Measurements from ENCODE around the gene DNAAF6. TPM values are rescaled to one million over a fixed set of nuclear protein-coding genes. Genes with fewer than 3 reads are reported as not detected.
"Not testable (repeated sequence)": the region's sequence is repeated elsewhere in the genome, so short reads cannot be mapped to it uniquely, and the experiment has no call there.

Gene DNAAF6
- not detected for total RNA-seq

DNA sequence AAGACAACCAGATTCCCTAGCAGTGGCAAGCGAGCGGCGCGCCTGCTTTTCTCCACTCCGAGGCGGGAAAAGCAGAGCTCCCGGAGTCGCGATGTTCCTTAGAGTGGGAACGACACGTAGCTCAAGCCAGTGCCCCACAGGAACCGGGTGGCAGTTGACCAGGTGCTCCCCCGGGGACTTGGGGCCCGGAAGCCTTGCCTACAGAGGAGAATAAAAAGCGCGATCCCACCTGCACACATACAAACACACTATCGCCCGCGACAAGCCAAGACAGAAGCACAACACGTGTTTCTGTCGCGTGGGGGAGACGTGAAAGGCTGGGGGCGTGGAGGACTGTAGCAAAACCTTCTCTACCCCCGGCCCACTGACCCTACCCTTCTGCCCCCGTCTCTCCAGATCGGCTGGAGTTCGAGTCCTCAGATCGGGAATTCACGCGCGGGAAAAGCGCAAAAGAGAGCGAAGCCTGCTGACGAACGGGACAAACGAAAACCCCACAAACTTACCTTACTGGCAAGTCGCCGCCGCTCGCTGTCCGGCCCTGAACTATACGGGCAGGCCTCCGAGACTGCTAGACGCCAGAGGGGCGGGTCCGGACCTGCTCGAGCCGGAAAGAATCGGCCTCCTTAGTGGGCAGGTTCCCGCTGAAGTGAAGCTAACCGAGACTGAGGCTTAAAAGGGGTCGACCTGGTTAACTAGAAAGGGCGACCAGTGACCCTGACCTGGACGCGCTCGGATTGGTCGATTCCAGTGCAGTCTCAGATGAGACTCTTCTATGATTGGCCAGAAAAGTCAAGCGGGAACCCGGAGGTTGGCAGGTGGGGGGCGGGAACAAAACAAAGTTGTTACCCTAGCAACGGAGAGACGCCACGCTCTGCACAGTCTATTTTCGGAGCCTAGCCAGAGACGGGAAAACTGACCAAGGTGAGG is at the start of gene DNAAF6, which contains the start of gene NUP62CL:
TSS of gene DNAAF6 (plus strand) at position 842 of the 927 bp plus-strand sequence. CDS start 6,265 bp downstream, outside the sequence.
TSS of gene NUP62CL (minus strand) at position 664 of the 927 bp plus-strand sequence. CDS start 31,287 bp downstream, outside the sequence.
- ATAC-seq (ENCODE audit: insufficient number of reproducible peaks, low FRiP score, low read depth) (no peak), DNase-seq (ENCODE audit: low spot score) (peak; percentile 1)
- no peak within 1 kb of the TSS for H3K27ac ChIP-seq
- H3K4me1 ChIP-seq (ENCODE audit: control insufficient read depth in 1 of 2, low read depth in 2 of 2): no peaks in the 10 kb centered on the region
- no peaks in the 10 kb centered on the region for H3K36me3 ChIP-seq
- no peaks in the 10 kb centered on the region for H3K9me3 ChIP-seq
- no peaks in the 10 kb centered on the region for H3K27me3 ChIP-seq (replicated peaks; ENCODE audit: insufficient read depth)
- H3K4me3 ChIP-seq: peak within 1 kb of the TSS; percentile 70
- TF ChIP-seq, protein P1, sequence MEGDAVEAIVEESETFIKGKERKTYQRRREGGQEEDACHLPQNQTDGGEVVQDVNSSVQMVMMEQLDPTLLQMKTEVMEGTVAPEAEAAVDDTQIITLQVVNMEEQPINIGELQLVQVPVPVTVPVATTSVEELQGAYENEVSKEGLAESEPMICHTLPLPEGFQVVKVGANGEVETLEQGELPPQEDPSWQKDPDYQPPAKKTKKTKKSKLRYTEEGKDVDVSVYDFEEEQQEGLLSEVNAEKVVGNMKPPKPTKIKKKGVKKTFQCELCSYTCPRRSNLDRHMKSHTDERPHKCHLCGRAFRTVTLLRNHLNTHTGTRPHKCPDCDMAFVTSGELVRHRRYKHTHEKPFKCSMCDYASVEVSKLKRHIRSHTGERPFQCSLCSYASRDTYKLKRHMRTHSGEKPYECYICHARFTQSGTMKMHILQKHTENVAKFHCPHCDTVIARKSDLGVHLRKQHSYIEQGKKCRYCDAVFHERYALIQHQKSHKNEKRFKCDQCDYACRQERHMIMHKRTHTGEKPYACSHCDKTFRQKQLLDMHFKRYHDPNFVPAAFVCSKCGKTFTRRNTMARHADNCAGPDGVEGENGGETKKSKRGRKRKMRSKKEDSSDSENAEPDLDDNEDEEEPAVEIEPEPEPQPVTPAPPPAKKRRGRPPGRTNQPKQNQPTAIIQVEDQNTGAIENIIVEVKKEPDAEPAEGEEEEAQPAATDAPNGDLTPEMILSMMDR (IDR thresholded peaks at IDR 0.05): no peak

DNA sequence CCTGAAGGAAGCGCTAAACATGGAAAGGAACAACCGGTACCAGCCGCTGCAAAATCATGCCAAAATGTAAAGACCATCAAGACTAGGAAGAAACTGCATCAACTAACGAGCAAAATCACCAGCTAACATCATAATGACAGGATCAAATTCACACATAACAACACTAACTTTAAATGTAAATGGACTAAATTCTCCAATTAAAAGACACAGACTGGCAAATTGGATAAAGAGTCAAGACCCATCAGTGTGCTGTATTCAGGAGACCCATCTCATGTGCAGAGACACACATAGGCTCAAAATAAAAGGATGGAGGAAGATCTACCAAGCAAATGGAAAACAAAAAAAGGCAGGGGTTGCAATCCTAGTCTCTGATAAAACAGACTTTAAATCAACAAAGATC is 48.8 kb upstream of the DNAAF6 start:
- DNase-seq (ENCODE audit: low spot score): not testable (repeated sequence)

DNA sequence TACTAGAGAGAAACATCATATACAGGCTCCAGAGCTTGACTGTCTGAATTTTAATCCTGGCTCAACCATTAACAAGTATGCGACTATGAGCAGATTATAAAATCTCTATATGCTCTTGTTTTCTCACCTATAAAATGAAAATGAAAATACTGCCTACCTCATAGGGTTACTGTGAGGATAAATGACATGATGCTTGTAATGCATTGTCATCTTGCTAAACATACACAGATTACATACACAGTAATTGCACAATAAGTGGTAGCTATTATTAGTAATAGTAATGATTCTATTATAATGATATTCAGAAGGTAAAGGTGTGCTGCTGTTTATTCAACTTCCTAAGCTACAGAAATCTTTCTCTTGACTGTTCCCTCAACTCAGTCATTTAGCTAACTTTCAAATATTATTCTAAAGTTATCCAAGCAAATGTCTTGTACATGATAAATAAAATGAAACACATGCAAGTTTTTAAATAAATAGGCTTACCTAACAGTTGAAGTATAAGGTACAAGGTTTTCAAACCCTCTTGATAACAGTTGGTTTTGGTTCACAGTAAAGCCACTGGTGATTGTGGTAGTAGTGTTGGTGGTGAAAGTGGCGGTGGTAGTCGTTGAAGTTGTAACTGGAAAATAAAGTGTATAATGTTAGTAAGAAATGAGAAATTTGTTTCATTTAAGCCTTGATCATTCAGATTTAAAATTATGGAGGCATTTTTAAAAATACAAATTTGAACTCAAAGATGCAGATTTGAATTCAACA is 39.1 kb upstream of the DNAAF6 start:
- DNase-seq (ENCODE audit: low spot score) (no peak), ATAC-seq (ENCODE audit: insufficient number of reproducible peaks, low FRiP score, low read depth) (no peak)
- Histone ChIP-seq H3K9me3 (no peaks in the 10 kb centered on the region), H3K4me3 (no peak overlapping the region), H3K4me1 (ENCODE audit: control insufficient read depth in 1 of 2, low read depth in 2 of 2) (no peaks in the 10 kb centered on the region), H3K36me3 (no peaks in the 10 kb centered on the region), H3K27me3 (replicated peaks; ENCODE audit: insufficient read depth) (no peaks in the 10 kb centered on the region), H3K27ac (no peak overlapping the region)
- TF ChIP-seq, protein P1 (IDR thresholded peaks at IDR 0.05): no peak

More for the DNA sequence above, 48.8 kb upstream of the DNAAF6 start:
- not testable (repeated sequence) for H3K27ac ChIP-seq; ATAC-seq (ENCODE audit: insufficient number of reproducible peaks, low FRiP score, low read depth); H3K27me3 ChIP-seq (replicated peaks; ENCODE audit: insufficient read depth); H3K4me3 ChIP-seq; H3K36me3 ChIP-seq; H3K4me1 ChIP-seq (ENCODE audit: control insufficient read depth in 1 of 2, low read depth in 2 of 2); H3K9me3 ChIP-seq

DNA sequence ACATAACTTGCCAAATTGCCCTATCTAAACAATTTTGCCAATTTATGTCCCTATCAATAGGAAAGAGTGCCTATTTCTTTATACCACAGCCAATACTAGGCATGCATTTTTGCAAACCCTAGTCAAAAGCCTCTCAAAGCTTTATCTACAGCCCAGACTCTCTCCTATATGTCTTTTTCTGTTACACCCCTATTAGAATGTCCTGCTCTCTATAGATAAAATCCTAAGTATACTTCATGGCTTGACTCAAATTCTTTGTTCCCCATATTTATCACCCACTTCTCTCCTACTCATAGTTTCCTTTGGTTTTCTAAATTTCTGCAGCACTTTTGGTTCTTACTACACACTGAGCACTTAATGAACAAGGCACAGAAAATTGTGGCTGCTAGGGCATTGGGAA is 38.2 kb upstream of the DNAAF6 start:
- Histone ChIP-seq H3K9me3 (no peaks in the 10 kb centered on the region), H3K27ac (no peak overlapping the region), H3K27me3 (replicated peaks; ENCODE audit: insufficient read depth) (no peaks in the 10 kb centered on the region), H3K4me3 (no peak overlapping the region), H3K4me1 (ENCODE audit: control insufficient read depth in 1 of 2, low read depth in 2 of 2) (no peaks in the 10 kb centered on the region), H3K36me3 (no peaks in the 10 kb centered on the region)
- ATAC-seq (ENCODE audit: insufficient number of reproducible peaks, low FRiP score, low read depth) (no peak), DNase-seq (ENCODE audit: low spot score) (no peak)
- TF ChIP-seq, protein P1 (IDR thresholded peaks at IDR 0.05): no peak

DNA sequence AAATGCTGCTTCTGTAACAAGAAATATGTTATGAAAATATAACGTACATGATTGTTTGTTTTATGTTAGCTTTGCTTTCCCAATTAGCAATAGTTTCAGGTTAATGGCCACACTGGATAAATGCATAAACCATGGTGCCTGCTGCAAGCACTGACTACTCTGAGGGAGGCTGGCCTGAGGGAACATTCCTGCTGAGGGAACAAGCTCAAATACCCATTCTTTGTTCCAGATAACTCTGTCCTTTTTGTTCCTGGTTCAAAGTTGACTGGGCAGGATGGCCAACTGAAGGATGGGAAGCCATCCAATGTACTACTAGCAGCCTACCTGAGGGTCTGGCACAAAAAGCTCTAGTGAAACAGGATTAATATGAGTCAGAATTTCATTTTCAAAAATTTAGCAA is 37.7 kb upstream of the DNAAF6 start:
- Histone ChIP-seq H3K4me3 (no peak overlapping the region), H3K27ac (no peak overlapping the region), H3K27me3 (replicated peaks; ENCODE audit: insufficient read depth) (no peaks in the 10 kb centered on the region), H3K9me3 (no peaks in the 10 kb centered on the region), H3K36me3 (no peaks in the 10 kb centered on the region), H3K4me1 (ENCODE audit: control insufficient read depth in 1 of 2, low read depth in 2 of 2) (no peaks in the 10 kb centered on the region)
- ATAC-seq (ENCODE audit: insufficient number of reproducible peaks, low FRiP score, low read depth): no peak
- TF ChIP-seq, protein P1 (IDR thresholded peaks at IDR 0.05): no peak
- DNase-seq (ENCODE audit: low spot score): no peak

Measured in thoracic aorta (tissue), 2 donors.